HUES48 (cell line): ENCODE measurements around the gene PTH1R.

Source experiments
- H3K27ac ChIP-seq: one replicate; pipeline ENCODE4 v1.7.0; 2013; ENCODE audit warnings: low read depth, low read length, inconsistent platforms
- H3K27me3 ChIP-seq: 2 replicates; pipeline ENCODE4 v1.6.1; 2013; ENCODE audit warnings: mild to moderate bottlenecking, low read length; ENCODE audit not compliant: control insufficient read depth, insufficient read depth
- H3K36me3 ChIP-seq: 2 replicates; pipeline ENCODE4 v1.6.1; 2013; ENCODE audit warnings: low read length; ENCODE audit not compliant: control insufficient read depth, insufficient read depth
- H3K4me1 ChIP-seq: 2 replicates; pipeline ENCODE4 v1.6.1; 2013; ENCODE audit warnings: mild to moderate bottlenecking, low read length; ENCODE audit not compliant: control insufficient read depth, insufficient read depth
- H3K4me3 ChIP-seq: 2 replicates; pipeline ENCODE4 v1.5.1; 2013; ENCODE audit warnings: mild to moderate bottlenecking, low read depth, low read length
- H3K9ac ChIP-seq: 2 replicates; pipeline ENCODE4 v1.6.1; 2013; ENCODE audit warnings: mild to moderate bottlenecking, low read depth, low read length, moderate library complexity
- H3K9me3 ChIP-seq: 2 replicates; pipeline ENCODE4 v1.6.1; 2013; ENCODE audit warnings: low read length; ENCODE audit not compliant: control insufficient read depth, insufficient read depth

Gene PTH1R

GRCh38 chr3:46877406-46878125 lies at the start of gene PTH1R:
TSS of gene PTH1R (plus strand) at chr3:46877721. CDS start at chr3:46883560, 5,839 bp downstream.
- Histone ChIP-seq H3K4me3 (no peak within 1 kb of the TSS), H3K9me3 (no peaks in the 10 kb centered on the region), H3K4me1 (0 out of 2 replicates have a peak, but pooled peaks cover 4% of the 10 kb centered on the region), H3K36me3 (no peaks in the 10 kb centered on the region), H3K9ac (no peak within 1 kb of the TSS), H3K27me3 (peaks cover 89% of the 10 kb centered on the region), H3K27ac (no peak within 1 kb of the TSS)

GRCh38 chr3:46829699-46830208 lies 47.8 kb upstream of the PTH1R start:
- Histone ChIP-seq H3K9ac (no peak overlapping the region), H3K4me1 (0 out of 2 replicates have a peak, but pooled peaks cover 3% of the 10 kb centered on the region), H3K9me3 (no peaks in the 10 kb centered on the region), H3K36me3 (no peaks in the 10 kb centered on the region), H3K27ac (no peak overlapping the region), H3K4me3 (no peak overlapping the region), H3K27me3 (no peaks in the 10 kb centered on the region)

DNA sequence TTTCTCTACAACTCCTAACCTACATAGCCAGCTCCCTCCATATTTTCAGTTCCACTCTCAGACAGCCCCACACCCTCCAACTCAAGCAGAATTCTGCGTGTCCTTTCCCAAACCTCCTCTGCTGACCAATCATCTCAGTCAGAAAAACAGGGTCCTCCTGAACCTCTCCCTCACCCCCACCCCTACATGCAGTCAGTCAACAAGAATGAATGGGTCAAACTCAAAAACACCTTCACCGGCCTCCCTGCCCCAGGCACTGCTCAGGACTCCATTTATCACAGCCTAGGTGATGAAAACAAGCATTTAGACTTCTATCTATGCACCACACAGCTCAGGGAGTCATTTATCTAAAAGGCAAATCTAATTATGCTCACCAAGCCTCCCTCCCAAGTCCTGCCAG lies 46.7 kb upstream of the PTH1R start:
- no peak overlapping the region for H3K27ac ChIP-seq
- no peaks in the 10 kb centered on the region for H3K27me3 ChIP-seq
- no peaks in the 10 kb centered on the region for H3K36me3 ChIP-seq
- H3K9ac ChIP-seq: no peak overlapping the region
- no peaks in the 10 kb centered on the region for H3K9me3 ChIP-seq
- 0 out of 2 replicates have a peak, but pooled peaks cover 3% of the 10 kb centered on the region for H3K4me1 ChIP-seq
- H3K4me3 ChIP-seq: no peak overlapping the region

- H3K4me1 ChIP-seq: 0 out of 2 replicates have a peak, but pooled peaks cover 3% of the 10 kb centered on the region
- H3K36me3 ChIP-seq: no peaks in the 10 kb centered on the region
- H3K4me3 ChIP-seq: no peak overlapping the region
- no peak overlapping the region for H3K9ac ChIP-seq
- no peak overlapping the region for H3K27ac ChIP-seq
- H3K27me3 ChIP-seq: no peaks in the 10 kb centered on the region
- no peaks in the 10 kb centered on the region for H3K9me3 ChIP-seq
Observed at GRCh38 chr3:46831316-46831715, 46.2 kb upstream of the PTH1R start.

DNA sequence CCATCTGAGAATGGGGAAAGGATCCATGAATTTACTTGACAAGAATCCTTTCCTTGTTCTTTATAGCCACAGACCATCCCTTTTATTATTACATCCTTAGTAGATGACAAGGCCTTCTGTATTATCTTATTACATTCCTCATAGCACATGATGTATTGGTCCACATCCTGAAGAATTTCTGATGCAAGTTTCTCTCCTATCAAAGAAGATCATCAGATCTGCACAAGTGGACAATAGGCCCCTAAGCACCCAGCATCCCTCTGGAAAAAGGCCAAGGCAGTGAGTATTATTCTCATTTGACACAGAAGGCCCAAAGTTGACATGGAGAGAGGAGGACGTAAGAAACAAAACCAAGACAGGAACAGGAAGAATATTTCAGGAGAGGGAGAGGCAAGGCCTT lies 45.7 kb upstream of the PTH1R start:
- H3K9ac ChIP-seq: no peak overlapping the region
- H3K36me3 ChIP-seq: no peaks in the 10 kb centered on the region
- H3K27ac ChIP-seq: no peak overlapping the region
- no peak overlapping the region for H3K4me3 ChIP-seq
- H3K27me3 ChIP-seq: no peaks in the 10 kb centered on the region
- H3K9me3 ChIP-seq: no peaks in the 10 kb centered on the region
- H3K4me1 ChIP-seq: 0 out of 2 replicates have a peak, but pooled peaks cover 3% of the 10 kb centered on the region

- Histone ChIP-seq H3K27ac (no peak overlapping the region), H3K36me3 (no peaks in the 10 kb centered on the region), H3K9me3 (no peaks in the 10 kb centered on the region), H3K27me3 (no peaks in the 10 kb centered on the region), H3K4me1 (0 out of 2 replicates have a peak, but pooled peaks cover 3% of the 10 kb centered on the region), H3K4me3 (no peak overlapping the region), H3K9ac (no peak overlapping the region)
Observed at GRCh38 chr3:46833346-46834300, 43.9 kb upstream of the PTH1R start.

DNA sequence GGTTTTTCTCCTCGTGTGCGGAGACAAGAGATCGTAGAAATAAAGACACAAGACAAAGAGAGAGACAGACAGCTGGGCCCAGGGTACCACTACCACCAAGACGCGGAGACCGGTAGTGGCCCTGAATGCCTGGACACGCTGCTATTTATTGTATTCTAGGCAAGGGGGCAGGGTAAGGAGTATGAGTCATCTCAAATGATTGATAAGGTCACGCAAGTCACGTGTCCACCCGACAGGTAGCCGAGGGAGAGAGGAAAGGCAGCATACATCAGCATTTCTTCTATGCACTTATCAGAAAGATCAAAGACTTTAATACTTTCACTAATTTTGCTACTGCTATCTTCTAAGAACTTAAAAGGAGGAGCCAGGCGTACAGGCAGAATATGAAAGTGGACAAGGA lies 42.5 kb upstream of the PTH1R start:
- Histone ChIP-seq H3K27me3 (no peaks in the 10 kb centered on the region), H3K4me3 (no peak overlapping the region), H3K9ac (no peak overlapping the region), H3K36me3 (no peaks in the 10 kb centered on the region), H3K4me1 (no peaks in the 10 kb centered on the region), H3K9me3 (0 out of 2 replicates have a peak, but pooled peaks cover 3% of the 10 kb centered on the region), H3K27ac (no peak overlapping the region)

DNA sequence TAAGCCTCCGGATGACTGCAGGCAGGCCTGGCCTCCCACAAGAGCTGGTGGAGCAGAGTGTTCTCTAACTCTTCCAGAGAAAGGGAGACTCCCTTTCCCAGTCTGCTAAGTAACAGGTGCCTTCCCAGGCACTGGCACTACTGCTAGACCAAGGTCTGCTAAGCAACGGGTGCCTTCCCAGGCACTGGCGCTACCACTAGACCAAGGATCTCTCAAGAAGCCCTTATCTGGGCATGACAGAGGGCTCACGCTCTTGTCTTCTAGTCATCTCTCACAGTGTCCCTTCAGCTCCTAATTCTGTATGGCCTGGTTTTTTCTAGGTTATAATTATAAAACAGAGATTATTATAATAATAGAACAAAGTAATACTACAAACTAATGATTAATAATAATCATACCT lies 42.0 kb upstream of the PTH1R start:
- Histone ChIP-seq H3K4me3 (no peak overlapping the region), H3K27ac (no peak overlapping the region), H3K36me3 (no peaks in the 10 kb centered on the region), H3K27me3 (no peaks in the 10 kb centered on the region), H3K9me3 (peaks cover 4% of the 10 kb centered on the region; the same call in 1 of the 2 replicates), H3K4me1 (no peaks in the 10 kb centered on the region), H3K9ac (no peak overlapping the region)

DNA sequence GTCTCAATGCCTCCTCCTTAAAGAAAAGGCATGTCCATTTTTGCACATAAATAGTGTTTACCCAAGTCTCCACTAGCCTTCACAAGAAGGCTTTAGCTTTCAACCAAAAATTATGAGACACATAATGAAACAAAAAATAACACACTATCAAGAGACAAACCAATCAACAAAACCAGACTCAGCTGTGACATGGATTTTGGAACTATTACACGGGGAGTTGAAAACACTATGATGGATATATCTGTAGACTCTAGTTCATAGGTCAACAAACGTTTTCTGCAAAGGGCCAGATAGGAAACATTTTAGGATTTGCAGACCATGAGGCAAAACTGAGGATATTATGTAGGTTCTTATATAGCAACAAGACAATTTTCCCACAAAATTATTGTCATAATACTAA lies 39.2 kb upstream of the PTH1R start:
- no peak overlapping the region for H3K4me3 ChIP-seq
- H3K36me3 ChIP-seq: no peaks in the 10 kb centered on the region
- H3K9ac ChIP-seq: no peak overlapping the region
- no peaks in the 10 kb centered on the region for H3K4me1 ChIP-seq
- peaks cover 14% of the 10 kb centered on the region; the same call in 1 of the 2 replicates for H3K9me3 ChIP-seq
- H3K27me3 ChIP-seq: no peaks in the 10 kb centered on the region
- H3K27ac ChIP-seq: no peak overlapping the region

GRCh38 chr3:46840491-46840890 lies 37.0 kb upstream of the PTH1R start:
- Histone ChIP-seq H3K9me3 (peaks cover 14% of the 10 kb centered on the region; the same call in 1 of the 2 replicates), H3K4me1 (0 out of 2 replicates have a peak, but pooled peaks cover 5% of the 10 kb centered on the region), H3K27ac (no peak overlapping the region), H3K4me3 (no peak overlapping the region), H3K36me3 (no peaks in the 10 kb centered on the region), H3K27me3 (no peaks in the 10 kb centered on the region), H3K9ac (no peak overlapping the region)
